HG03565 (cell line): ENCODE measurements around the gene KATNAL1.

ENCODE experiments used
- ATAC-seq: cut with Tn5 transposase; IDR thresholded peaks from one replicate; pipeline ENCODE4 v1.9.1; 2021; ENCODE audit warnings: mild to moderate bottlenecking, moderate library complexity; ENCODE audit not compliant: unreplicated experiment

The KATNAL1 gene

GRCh38 chr13:30169442-30169841, 137.9 kb downstream of the KATNAL1 start:
- ATAC-seq, result no peak

- ATAC-seq, result no peak
These were observed 141.6 kb downstream of the KATNAL1 start for GRCh38 chr13:30165796-30166195.

- no peak for ATAC-seq
These were observed 142.3 kb downstream of the KATNAL1 start for GRCh38 chr13:30165071-30165470.

GRCh38 chr13:30164146-30164545, 143.2 kb downstream of the KATNAL1 start:
- no peak for ATAC-seq

GRCh38 chr13:30163441-30163840, 143.9 kb downstream of the KATNAL1 start:
- ATAC-seq, result no peak

- peak; percentile 39 for ATAC-seq
These were observed 147.9 kb downstream of the KATNAL1 start for GRCh38 chr13:30159446-30159839.

- no peak for ATAC-seq
These were observed 148.4 kb downstream of the KATNAL1 start for GRCh38 chr13:30158774-30159445.

GRCh38 chr13:30157616-30157993, 149.7 kb downstream of the KATNAL1 start:
- peak; percentile 48 for ATAC-seq

GRCh38 chr13:30156826-30157615, 150.3 kb downstream of the KATNAL1 start:
- ATAC-seq, result peak; percentile 12

- no peak for ATAC-seq
These were observed 151.1 kb downstream of the KATNAL1 start for GRCh38 chr13:30156270-30156669.

- no peak for ATAC-seq
These were observed 152.4 kb downstream of the KATNAL1 start for GRCh38 chr13:30154931-30155330.

- no peak for ATAC-seq
These were observed 152.8 kb downstream of the KATNAL1 start for GRCh38 chr13:30154531-30154930.

GRCh38 chr13:30153545-30154426, 153.6 kb downstream of the KATNAL1 start:
- ATAC-seq, result no peak
